ENCODE results near the gene RGS19. TPM values are rescaled to one million over a fixed set of nuclear protein-coding genes. Genes with fewer than 3 reads are reported as not detected.
"Not testable (repeated sequence)": the region's sequence is repeated elsewhere in the genome, so short reads cannot be mapped to it uniquely, and the experiment has no call there.

RGS19 gene
- total RNA-seq, 2 donors from 2014 or later: 38.1 to 40.0 TPM

DNA sequence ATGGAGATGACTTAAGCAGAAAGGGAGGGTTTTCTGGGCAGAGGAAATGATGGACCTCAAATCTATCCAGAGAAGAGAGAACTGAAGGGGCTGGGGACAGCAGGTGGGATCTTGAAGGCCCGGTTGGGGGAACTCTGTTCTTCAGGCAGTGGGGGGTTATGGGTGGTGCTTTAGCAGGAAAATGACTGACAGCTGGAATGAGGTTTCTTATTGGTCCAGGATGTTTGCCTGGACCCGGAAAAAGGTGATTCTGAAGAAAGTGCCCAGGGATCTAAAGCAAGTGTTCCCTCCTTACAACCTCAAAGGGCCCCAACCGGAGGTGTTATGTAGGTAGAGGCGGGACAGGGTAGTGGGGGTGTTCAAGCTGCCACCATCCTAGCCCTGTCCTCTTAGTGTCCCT, 16.1 kb upstream of the RGS19 start:
- no peak for DNase-seq
- peaks cover 5% of the 10 kb centered on the region for H3K4me1 Mint-ChIP-seq (ENCODE audit: low read depth)
- peaks cover 2 to 5% of the 10 kb centered on the region in 2 donors for H3K36me3 Mint-ChIP-seq (ENCODE audit: insufficient read depth in 2 of 2)
- H3K9me3 Mint-ChIP-seq: peaks cover 4 to 5% of the 10 kb centered on the region in 2 donors
- ATAC-seq (replicated peaks in 1 of 2): no peak
- no peak overlapping the region for H3K4me3 Mint-ChIP-seq
- H3K27me3 Mint-ChIP-seq (ENCODE audit: low read depth): no peaks in the 10 kb centered on the region
- no peak overlapping the region for H3K27ac Mint-ChIP-seq

DNA sequence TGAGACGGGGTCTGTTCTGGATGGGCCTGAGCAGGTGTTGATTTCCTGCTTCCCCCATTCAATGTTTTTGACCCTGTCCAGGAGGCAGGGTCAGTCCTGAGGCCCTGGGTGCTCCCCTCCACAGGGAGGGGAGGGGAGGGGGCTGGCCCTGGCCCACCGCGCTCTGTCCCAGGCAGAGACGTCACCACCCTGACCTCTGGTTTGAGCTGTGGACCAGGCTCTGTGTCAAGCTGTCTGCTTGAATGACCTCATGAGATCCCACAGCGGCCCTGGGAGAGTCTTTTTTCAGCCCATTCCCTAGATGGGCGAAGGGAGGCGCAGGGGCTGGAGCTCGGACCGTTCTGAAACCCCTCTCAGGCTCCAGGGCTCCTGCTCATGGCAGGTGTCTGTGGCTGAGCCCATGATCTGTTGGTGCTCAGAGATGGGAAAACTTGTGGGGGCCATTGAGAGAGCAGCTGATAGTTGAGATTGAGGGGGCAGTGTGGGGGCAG, 13.7 kb upstream of the RGS19 start:
- H3K27me3 Mint-ChIP-seq (ENCODE audit: low read depth): no peaks in the 10 kb centered on the region
- no peak overlapping the region for H3K27ac Mint-ChIP-seq
- ATAC-seq (replicated peaks in 1 of 2) (no peak), DNase-seq (no peak)
- peaks cover 4 to 5% of the 10 kb centered on the region in 2 donors for H3K9me3 Mint-ChIP-seq
- H3K36me3 Mint-ChIP-seq (ENCODE audit: insufficient read depth in 2 of 2): peaks cover 2 to 5% of the 10 kb centered on the region in 2 donors
- H3K4me3 Mint-ChIP-seq: no peak overlapping the region
- no peaks in the 10 kb centered on the region for H3K4me1 Mint-ChIP-seq (ENCODE audit: low read depth)

DNA sequence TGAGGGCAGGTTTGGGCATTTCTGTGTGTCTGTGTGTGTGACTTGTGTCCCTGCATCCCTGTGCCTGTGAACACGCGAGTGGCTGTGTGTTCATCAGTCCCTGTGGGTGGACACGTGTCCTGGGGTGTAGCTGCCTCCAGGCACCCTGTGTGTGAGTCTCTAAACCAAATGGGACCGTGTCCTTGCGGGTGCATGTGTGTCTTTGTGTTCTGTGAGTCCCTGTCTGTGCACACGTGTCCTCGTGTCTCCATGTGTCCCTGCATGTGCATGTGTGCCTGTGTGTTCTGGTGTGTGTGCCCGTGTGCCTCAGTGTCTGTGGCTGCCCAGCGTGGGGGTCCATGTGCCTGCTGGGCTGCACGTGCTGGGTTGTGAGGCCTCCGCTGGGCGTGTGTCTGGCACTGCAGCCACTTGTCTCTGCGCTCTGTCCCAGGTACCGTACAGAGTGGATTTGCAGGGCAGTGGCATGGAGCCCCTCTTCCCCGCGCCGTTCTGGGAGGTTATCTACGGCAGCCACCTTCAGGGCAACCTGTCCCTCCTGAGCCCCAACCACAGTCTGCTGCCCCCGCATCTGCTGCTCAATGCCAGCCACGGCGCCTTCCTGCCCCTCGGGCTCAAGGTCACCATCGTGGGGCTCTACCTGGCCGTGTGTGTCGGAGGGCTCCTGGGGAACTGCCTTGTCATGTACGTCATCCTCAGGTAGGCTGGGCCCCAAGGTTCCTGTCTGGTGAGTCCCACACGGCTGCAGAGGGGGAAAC, 13.1 kb upstream of the RGS19 start:
- peaks cover 4 to 7% of the 10 kb centered on the region in 2 donors for H3K9me3 Mint-ChIP-seq
- H3K4me3 Mint-ChIP-seq: no peak overlapping the region
- H3K4me1 Mint-ChIP-seq (ENCODE audit: low read depth): no peaks in the 10 kb centered on the region
- DNase-seq: no peak
- peaks cover 2 to 6% of the 10 kb centered on the region in 2 donors for H3K36me3 Mint-ChIP-seq (ENCODE audit: insufficient read depth in 2 of 2)
- no peak for ATAC-seq (replicated peaks in 1 of 2)
- H3K27ac Mint-ChIP-seq: no peak overlapping the region
- H3K27me3 Mint-ChIP-seq (ENCODE audit: low read depth): no peaks in the 10 kb centered on the region

DNA sequence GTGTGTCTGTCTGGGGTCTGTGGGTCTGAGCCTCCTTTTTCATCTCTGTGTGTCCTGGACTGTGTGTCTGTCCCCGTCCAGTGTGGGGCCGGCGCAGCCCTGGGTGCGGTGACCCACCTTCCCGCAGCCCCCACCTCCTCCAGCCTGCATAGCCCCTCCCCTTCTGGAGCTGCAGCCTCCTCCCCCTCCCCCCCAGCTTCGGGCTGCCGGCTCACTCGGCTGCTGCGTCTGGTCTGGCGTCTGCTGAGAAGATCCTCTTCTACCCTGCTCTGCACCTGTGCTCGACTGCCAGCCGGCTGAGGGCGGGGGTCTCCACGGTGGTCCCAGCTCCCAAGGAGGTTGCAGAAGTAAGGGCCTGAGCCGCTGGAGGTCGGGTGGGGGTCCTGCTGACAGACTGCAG, 12.5 kb upstream of the RGS19 start:
- ATAC-seq (replicated peaks in 1 of 2) (no peak), DNase-seq (no peak)
- Mint-ChIP-seq H3K27me3 (ENCODE audit: low read depth) (no peaks in the 10 kb centered on the region), H3K4me3 (no peak overlapping the region), H3K4me1 (ENCODE audit: low read depth) (no peaks in the 10 kb centered on the region), H3K9me3 (peaks cover 2 to 5% of the 10 kb centered on the region in 2 donors), H3K27ac (no peak overlapping the region), H3K36me3 (ENCODE audit: insufficient read depth in 2 of 2) (peaks cover under 1 to 5% of the 10 kb centered on the region in 2 donors)

DNA sequence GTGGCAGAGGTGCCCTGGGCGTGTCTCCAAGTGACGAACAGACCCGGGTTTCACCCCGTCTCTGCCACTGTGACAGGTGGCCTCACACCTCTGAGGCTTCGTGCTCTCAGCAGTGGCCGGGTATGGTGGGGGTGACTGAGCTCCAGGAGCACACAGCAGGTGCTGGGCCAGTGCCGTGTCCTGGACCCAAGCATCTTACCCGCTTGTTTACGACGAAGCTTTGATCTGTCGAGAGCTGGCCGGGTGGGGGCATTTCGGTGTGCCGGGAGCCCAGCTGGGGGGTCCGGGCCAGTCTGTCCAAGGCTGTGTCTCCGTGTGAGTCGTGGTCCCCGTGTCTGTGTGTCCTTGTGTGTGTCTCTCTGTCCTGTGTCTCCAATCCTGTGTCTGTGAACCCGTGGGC, 12.0 kb upstream of the RGS19 start:
- ATAC-seq (replicated peaks in 1 of 2) (no peak), DNase-seq (no peak)
- Mint-ChIP-seq H3K4me3 (no peak overlapping the region), H3K27me3 (ENCODE audit: low read depth) (no peaks in the 10 kb centered on the region), H3K4me1 (ENCODE audit: low read depth) (no peaks in the 10 kb centered on the region), H3K27ac (no peak overlapping the region), H3K9me3 (peaks cover 2% of the 10 kb centered on the region in 2 donors), H3K36me3 (ENCODE audit: insufficient read depth in 2 of 2) (peaks cover 0 to 1% of the 10 kb centered on the region in 2 donors)

DNA sequence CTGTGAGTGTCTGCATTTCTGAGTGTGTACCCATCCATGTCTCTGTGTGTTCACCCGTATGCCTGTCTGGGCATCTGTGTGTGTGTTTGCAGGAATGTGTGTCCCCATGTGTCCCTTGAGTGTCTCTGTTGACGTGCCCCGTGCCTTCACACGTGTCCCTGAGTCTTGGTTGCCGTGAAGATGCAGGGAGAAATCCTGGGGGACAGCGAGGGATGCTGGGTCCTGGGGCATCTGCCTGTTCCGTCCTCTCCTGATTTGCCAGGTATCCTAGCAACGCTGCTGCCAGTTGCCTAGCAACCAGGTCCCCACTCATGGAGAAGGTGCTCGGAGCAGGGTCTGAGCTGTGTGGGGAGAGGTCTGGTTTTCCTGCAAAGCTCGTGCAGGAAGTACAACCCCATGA, 10.8 kb upstream of the RGS19 start:
- no peaks in the 10 kb centered on the region for H3K4me1 Mint-ChIP-seq (ENCODE audit: low read depth)
- no peak overlapping the region for H3K27ac Mint-ChIP-seq
- DNase-seq (no peak), ATAC-seq (replicated peaks in 1 of 2) (no peak)
- peaks cover 2% of the 10 kb centered on the region in 2 donors for H3K9me3 Mint-ChIP-seq
- no peaks in the 10 kb centered on the region for H3K27me3 Mint-ChIP-seq (ENCODE audit: low read depth)
- H3K4me3 Mint-ChIP-seq: no peak overlapping the region
- H3K36me3 Mint-ChIP-seq (ENCODE audit: insufficient read depth in 2 of 2): peaks cover 0 to 1% of the 10 kb centered on the region in 2 donors

DNA sequence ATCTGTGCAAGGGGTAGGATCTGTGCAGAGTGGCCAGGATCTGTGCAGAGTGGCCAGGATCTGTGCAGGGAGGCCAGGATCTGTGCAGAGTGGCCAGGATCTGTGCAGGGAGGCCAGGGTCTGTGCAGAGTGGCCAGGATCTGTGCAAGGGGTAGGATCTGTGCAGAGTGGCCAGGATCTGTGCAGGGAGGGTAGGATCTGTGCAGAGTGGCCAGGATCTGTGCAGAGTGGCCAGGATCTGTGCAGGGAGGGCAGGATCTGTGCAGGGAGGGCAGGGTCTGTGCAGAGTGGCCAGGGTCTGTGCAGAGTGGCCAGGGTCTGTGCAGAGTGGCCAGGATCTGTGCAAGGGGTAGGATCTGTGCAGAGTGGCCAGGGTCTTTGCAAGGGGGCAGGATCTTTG, 9.3 kb upstream of the RGS19 start:
- not testable (repeated sequence) for H3K4me3 Mint-ChIP-seq; H3K4me1 Mint-ChIP-seq (ENCODE audit: low read depth); DNase-seq; ATAC-seq (replicated peaks in 1 of 2); H3K36me3 Mint-ChIP-seq (ENCODE audit: insufficient read depth in 2 of 2); H3K27ac Mint-ChIP-seq; H3K9me3 Mint-ChIP-seq; H3K27me3 Mint-ChIP-seq (ENCODE audit: low read depth)

DNA sequence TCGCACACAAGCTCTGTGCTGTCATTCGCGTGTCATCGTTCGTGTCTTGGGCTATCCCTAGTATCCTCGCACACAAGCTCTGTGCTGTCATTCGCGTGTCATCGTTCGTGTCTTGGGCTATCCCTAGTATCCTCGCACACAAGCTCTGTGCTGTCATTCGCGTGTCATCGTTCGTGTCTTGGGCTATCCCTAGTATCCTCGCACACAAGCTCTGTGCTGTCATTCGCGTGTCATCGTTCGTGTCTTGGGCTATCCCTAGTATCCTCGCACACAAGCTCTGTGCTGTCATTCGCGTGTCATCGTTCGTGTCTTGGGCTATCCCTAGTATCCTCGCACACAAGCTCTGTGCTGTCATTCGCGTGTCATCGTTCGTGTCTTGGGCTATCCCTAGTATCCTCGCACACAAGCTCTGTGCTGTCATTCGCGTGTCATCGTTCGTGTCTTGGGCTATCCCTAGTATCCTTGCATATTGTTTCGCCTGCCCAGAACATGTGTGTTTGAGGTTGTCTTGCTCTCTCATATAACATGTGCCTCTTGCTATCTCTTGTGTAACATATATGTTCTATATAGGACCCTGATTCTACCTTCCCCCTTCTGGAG, 8.0 kb upstream of the RGS19 start:
- not testable (repeated sequence) for ATAC-seq (replicated peaks in 1 of 2); H3K27me3 Mint-ChIP-seq (ENCODE audit: low read depth); DNase-seq; H3K36me3 Mint-ChIP-seq (ENCODE audit: insufficient read depth in 2 of 2); H3K27ac Mint-ChIP-seq; H3K9me3 Mint-ChIP-seq; H3K4me3 Mint-ChIP-seq
- peaks cover 15% of the 10 kb centered on the region for H3K4me1 Mint-ChIP-seq (ENCODE audit: low read depth)

DNA sequence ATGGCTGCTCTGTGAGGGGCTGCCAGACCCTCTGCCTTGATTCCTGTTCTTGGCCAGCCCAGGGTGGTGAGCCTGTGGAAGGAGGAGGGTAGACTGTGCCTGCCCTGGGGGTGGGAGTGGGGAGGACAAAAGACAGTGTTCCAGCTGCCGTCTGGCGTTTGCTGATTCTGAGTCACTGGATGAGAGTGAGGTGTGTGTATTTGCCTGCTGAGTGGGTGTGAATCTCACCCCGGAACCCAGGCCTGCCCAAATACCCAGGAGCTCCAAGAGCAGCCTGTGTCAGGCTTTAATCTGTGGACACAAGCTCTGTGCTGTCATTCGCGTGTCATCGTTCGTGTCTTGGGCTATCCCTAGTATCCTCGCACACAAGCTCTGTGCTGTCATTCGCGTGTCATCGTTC, 7.5 kb upstream of the RGS19 start:
- Mint-ChIP-seq H3K4me1 (ENCODE audit: low read depth) (peaks cover 21% of the 10 kb centered on the region), H3K4me3 (no peak overlapping the region), H3K27ac (no peak overlapping the region), H3K27me3 (ENCODE audit: low read depth) (peaks cover 6% of the 10 kb centered on the region), H3K9me3 (peaks cover 2% of the 10 kb centered on the region in 2 donors), H3K36me3 (ENCODE audit: insufficient read depth in 2 of 2) (peaks cover 0 to 1% of the 10 kb centered on the region in 2 donors)
- ATAC-seq (replicated peaks in 1 of 2): no peak
- DNase-seq: no peak

DNA sequence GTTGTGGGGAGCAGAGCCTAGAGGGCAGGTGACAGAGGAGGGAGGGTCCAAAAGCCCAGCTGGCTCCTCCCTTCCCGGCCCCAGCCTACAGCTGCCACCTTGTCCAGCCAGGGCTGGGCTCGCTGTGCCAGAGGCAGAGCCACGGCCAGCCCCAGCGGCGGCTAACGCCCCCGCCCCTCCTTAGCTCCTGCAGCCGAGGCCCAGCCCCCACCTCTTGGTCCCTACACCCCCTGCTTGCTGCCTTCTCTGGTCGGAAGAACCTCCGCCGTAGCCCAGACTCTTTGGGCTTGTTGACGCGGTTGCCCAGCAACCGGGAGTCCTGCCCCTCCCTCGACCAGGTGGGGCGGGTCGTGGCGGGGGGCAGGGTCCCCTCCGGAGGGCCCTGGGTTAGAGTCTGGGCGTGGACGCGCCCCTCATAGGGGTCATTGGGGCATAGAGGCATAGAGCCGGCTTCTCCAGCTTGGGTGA, 5.4 kb upstream of the RGS19 start:
- ATAC-seq (replicated peaks in 1 of 2) (no peak), DNase-seq (no peak)
- peaks cover 2% of the 10 kb centered on the region in 2 donors for H3K9me3 Mint-ChIP-seq
- peaks cover 6% of the 10 kb centered on the region for H3K27me3 Mint-ChIP-seq (ENCODE audit: low read depth)
- peaks cover 24% of the 10 kb centered on the region for H3K4me1 Mint-ChIP-seq (ENCODE audit: low read depth)
- H3K4me3 Mint-ChIP-seq: peak overlapping the region; percentile 87 to 91
- no peak overlapping the region for H3K27ac Mint-ChIP-seq
- peaks cover 0 to 1% of the 10 kb centered on the region in 2 donors for H3K36me3 Mint-ChIP-seq (ENCODE audit: insufficient read depth in 2 of 2)

DNA sequence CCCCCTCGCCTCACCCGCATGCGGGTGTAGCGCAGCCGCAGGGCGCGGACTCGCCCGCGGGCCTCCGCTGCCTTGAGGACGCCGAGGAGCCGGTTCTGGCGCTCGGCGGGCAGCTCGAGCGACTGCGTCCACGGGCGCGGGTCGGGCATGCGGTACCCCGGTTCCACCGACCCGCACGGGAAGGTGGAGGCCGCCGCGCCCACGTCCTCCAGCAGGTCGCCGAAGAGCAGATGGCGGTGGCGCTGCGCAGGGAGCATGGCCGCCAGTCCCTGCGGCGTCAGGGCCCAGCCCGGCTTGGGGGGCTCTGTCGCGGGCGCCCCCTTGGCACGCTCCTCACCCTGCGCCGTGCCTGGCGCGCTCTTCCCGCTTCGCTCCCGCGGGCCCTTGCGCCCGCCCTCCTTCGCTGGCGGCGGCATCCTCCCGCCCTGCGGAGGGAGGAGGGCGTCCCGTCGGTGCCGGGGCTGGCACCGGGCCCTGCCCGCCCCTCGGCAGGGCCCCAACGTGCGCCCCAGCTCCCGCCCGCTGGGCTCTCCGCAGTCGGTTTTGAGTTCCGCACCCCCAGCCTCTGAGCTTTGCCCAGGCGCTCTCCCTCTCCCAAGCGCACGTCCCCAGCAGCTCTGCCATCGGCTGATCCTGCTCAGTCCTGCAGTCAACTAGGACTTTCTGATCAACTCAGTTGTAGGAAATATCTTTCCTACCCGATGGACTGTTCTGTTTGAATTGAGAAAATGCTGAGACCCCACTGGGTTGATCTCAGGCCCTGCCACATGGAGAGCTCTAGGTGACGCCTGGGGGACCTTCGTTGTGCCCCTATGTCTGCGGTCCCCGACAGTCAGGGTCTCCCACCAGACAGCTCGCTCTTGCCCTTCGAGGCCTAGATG, 4.7 kb upstream of the RGS19 start, which contains the start of gene LKAAEAR1:
TSS of gene LKAAEAR1 (minus strand) at position 595 of the 881 bp plus-strand sequence. CDS start at position 416, 179 bp downstream.
- Mint-ChIP-seq H3K4me1 (ENCODE audit: low read depth) (peaks cover 26% of the 10 kb centered on the region), H3K27me3 (ENCODE audit: low read depth) (peaks cover 6% of the 10 kb centered on the region), H3K4me3 (peak within 1 kb of the TSS; percentile 87 to 91), H3K9me3 (peaks cover 2% of the 10 kb centered on the region in 2 donors), H3K27ac (peak within 1 kb of the TSS; percentile 15), H3K36me3 (ENCODE audit: insufficient read depth in 2 of 2) (peaks cover 0 to 1% of the 10 kb centered on the region in 2 donors)
- peak in 1 of 2 donors; percentile 2 for ATAC-seq (replicated peaks in 1 of 2)
- no peak for DNase-seq

DNA sequence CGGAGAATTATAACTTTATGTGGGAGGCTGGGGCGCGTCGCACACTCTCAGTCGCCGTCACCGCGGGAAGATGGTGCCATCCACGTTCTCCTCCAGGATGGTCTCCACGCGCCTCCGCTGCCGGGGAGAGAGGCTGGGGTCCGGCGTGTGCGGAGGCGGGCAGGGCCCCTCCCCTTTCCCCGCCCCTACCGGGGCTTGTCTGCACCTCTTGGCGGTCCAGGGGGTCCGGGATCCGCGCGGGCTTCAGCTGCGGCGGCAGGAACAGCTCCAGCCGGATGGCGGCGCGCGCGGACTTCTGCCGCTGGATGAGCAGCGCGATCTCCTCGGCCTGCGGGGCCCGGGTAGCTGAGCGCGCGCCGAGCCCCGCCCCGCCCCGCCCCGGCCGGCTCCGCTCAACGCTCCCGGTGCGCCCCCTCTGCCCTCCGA, 4.1 kb upstream of the RGS19 start:
- ATAC-seq (replicated peaks in 1 of 2) (peak; percentile 54 to 61), DNase-seq (peak; percentile 81 to 82)
- H3K4me3 Mint-ChIP-seq: peak overlapping the region; percentile 78 to 88
- H3K27ac Mint-ChIP-seq: no peak overlapping the region
- H3K4me1 Mint-ChIP-seq (ENCODE audit: low read depth): peaks cover 33% of the 10 kb centered on the region
- peaks cover 0 to 1% of the 10 kb centered on the region in 2 donors for H3K36me3 Mint-ChIP-seq (ENCODE audit: insufficient read depth in 2 of 2)
- peaks cover 6% of the 10 kb centered on the region for H3K27me3 Mint-ChIP-seq (ENCODE audit: low read depth)
- peaks cover 2% of the 10 kb centered on the region in 2 donors for H3K9me3 Mint-ChIP-seq
